Measurements from ENCODE around the gene SNRPE. TPM values are rescaled to one million over a fixed set of nuclear protein-coding genes. Genes with fewer than 3 reads are reported as not detected.
"Not testable (repeated sequence)": the region's sequence is repeated elsewhere in the genome, so short reads cannot be mapped to it uniquely, and the experiment has no call there.

The SNRPE gene
- 100 to 1,000 TPM; 222 to 315 (median 284) TPM for polyA plus RNA-seq (ENCODE audit: insufficient read length in 3 of 3)
- long read RNA-seq, donor 1, transcript SNRPE-202 (5 exons, 942 nt), result major isoform, 182 of 223 reads
- long read RNA-seq, donor 1, transcript SNRPE-201 (3 exons, 355 nt), result minor isoform, 5 of 223 reads
- long read RNA-seq, donor 1, partial matches to known transcripts, result 9 of 223 reads
- long read RNA-seq, donor 1, other reads (novel, unspliced or antisense), result 18 of 223 reads
- long read RNA-seq, donor 2, transcript SNRPE-206 (4 exons, 967 nt), result minor isoform, 6 of 192 reads
- long read RNA-seq, donor 2, transcript SNRPE-202 (5 exons, 942 nt), result major isoform, 150 of 192 reads
- long read RNA-seq, donor 2, partial matches to known transcripts, result 8 of 192 reads
- long read RNA-seq, donor 2, other reads (novel, unspliced or antisense), result 18 of 192 reads
- long read RNA-seq, donor 3, transcript SNRPE-202 (5 exons, 942 nt), result major isoform, 250 of 276 reads
- long read RNA-seq, donor 3, transcript SNRPE-205 (5 exons, 532 nt), result minor isoform, 6 of 276 reads
- long read RNA-seq, donor 3, partial matches to known transcripts, result 0 of 276 reads
- long read RNA-seq, donor 3, other reads (novel, unspliced or antisense), result 11 of 276 reads
- long read RNA-seq, donor 4, transcript SNRPE-202 (5 exons, 942 nt), result major isoform, 147 of 173 reads
- long read RNA-seq, donor 4, transcript SNRPE-206 (4 exons, 967 nt), result minor isoform, 5 of 173 reads
- long read RNA-seq, donor 4, partial matches to known transcripts, result 5 of 173 reads
- long read RNA-seq, donor 4, other reads (novel, unspliced or antisense), result 12 of 173 reads
- long read RNA-seq, donor 5, result 0 reads
- long read RNA-seq, donor 6, transcript SNRPE-202 (5 exons, 942 nt), result major isoform, 160 of 195 reads
- long read RNA-seq, donor 6, transcript SNRPE-205 (5 exons, 532 nt), result minor isoform, 6 of 195 reads
- long read RNA-seq, donor 6, transcript SNRPE-206 (4 exons, 967 nt), result minor isoform, 8 of 195 reads
- long read RNA-seq, donor 6, transcript SNRPE-201 (3 exons, 355 nt), result minor isoform, 6 of 195 reads
- long read RNA-seq, donor 6, partial matches to known transcripts, result 0 of 195 reads
- long read RNA-seq, donor 6, other reads (novel, unspliced or antisense), result 14 of 195 reads
- long read RNA-seq, donor 7, transcript SNRPE-201 (3 exons, 355 nt), result minor isoform, 6 of 312 reads
- long read RNA-seq, donor 7, transcript SNRPE-202 (5 exons, 942 nt), result major isoform, 265 of 312 reads
- long read RNA-seq, donor 7, transcript SNRPE-206 (4 exons, 967 nt), result minor isoform, 5 of 312 reads
- long read RNA-seq, donor 7, partial matches to known transcripts, result 11 of 312 reads
- long read RNA-seq, donor 7, other reads (novel, unspliced or antisense), result 21 of 312 reads
- long read RNA-seq, donor 8, transcript SNRPE-201 (3 exons, 355 nt), result minor isoform, 7 of 500 reads
- long read RNA-seq, donor 8, transcript SNRPE-206 (4 exons, 967 nt), result minor isoform, 6 of 500 reads
- long read RNA-seq, donor 8, transcript SNRPE-205 (5 exons, 532 nt), result minor isoform, 16 of 500 reads
- long read RNA-seq, donor 8, transcript SNRPE-202 (5 exons, 942 nt), result major isoform, 404 of 500 reads
- long read RNA-seq, donor 8, partial matches to known transcripts, result 22 of 500 reads
- long read RNA-seq, donor 8, other reads (novel, unspliced or antisense), result 41 of 500 reads
- long read RNA-seq, donor 9, transcript SNRPE-205 (5 exons, 532 nt), result minor isoform, 9 of 178 reads
- long read RNA-seq, donor 9, transcript SNRPE-206 (4 exons, 967 nt), result minor isoform, 5 of 178 reads
- long read RNA-seq, donor 9, transcript SNRPE-202 (5 exons, 942 nt), result major isoform, 151 of 178 reads
- long read RNA-seq, donor 9, partial matches to known transcripts, result 0 of 178 reads
- long read RNA-seq, donor 9, other reads (novel, unspliced or antisense), result 9 of 178 reads
- long read RNA-seq, donor 10, transcript SNRPE-202 (5 exons, 942 nt), result major isoform, 227 of 264 reads
- long read RNA-seq, donor 10, partial matches to known transcripts, result 5 of 264 reads
- long read RNA-seq, donor 10, other reads (novel, unspliced or antisense), result 20 of 264 reads
- long read RNA-seq, donor 11, transcript SNRPE-202 (5 exons, 942 nt), result major isoform, 120 of 137 reads
- long read RNA-seq, donor 11, partial matches to known transcripts, result 7 of 137 reads
- long read RNA-seq, donor 11, other reads (novel, unspliced or antisense), result 5 of 137 reads
- long read RNA-seq, donor 12, transcript SNRPE-202 (5 exons, 942 nt), result major isoform, 116 of 144 reads
- long read RNA-seq, donor 12, partial matches to known transcripts, result 5 of 144 reads
- long read RNA-seq, donor 12, other reads (novel, unspliced or antisense), result 14 of 144 reads
- long read RNA-seq, donor 13, transcript SNRPE-206 (4 exons, 967 nt), result minor isoform, 12 of 581 reads
- long read RNA-seq, donor 13, transcript SNRPE-202 (5 exons, 942 nt), result major isoform, 476 of 581 reads
- long read RNA-seq, donor 13, transcript SNRPE-205 (5 exons, 532 nt), result minor isoform, 12 of 581 reads
- long read RNA-seq, donor 13, transcript SNRPE-201 (3 exons, 355 nt), result minor isoform, 12 of 581 reads
- long read RNA-seq, donor 13, partial matches to known transcripts, result 20 of 581 reads
- long read RNA-seq, donor 13, other reads (novel, unspliced or antisense), result 46 of 581 reads
- long read RNA-seq, donor 14, transcript SNRPE-201 (3 exons, 355 nt), result minor isoform, 5 of 219 reads
- long read RNA-seq, donor 14, transcript SNRPE-205 (5 exons, 532 nt), result minor isoform, 8 of 219 reads
- long read RNA-seq, donor 14, transcript SNRPE-202 (5 exons, 942 nt), result major isoform, 172 of 219 reads
- long read RNA-seq, donor 14, partial matches to known transcripts, result 10 of 219 reads
- long read RNA-seq, donor 14, other reads (novel, unspliced or antisense), result 19 of 219 reads
- long read RNA-seq, donor 15, transcript SNRPE-202 (5 exons, 942 nt), result major isoform, 56 of 73 reads
- long read RNA-seq, donor 15, partial matches to known transcripts, result 0 of 73 reads
- long read RNA-seq, donor 15, other reads (novel, unspliced or antisense), result 8 of 73 reads
- long read RNA-seq, donor 16, transcript SNRPE-205 (5 exons, 532 nt), result minor isoform, 11 of 472 reads
- long read RNA-seq, donor 16, transcript SNRPE-202 (5 exons, 942 nt), result major isoform, 385 of 472 reads
- long read RNA-seq, donor 16, transcript SNRPE-201 (3 exons, 355 nt), result minor isoform, 10 of 472 reads
- long read RNA-seq, donor 16, transcript SNRPE-206 (4 exons, 967 nt), result minor isoform, 14 of 472 reads
- long read RNA-seq, donor 16, partial matches to known transcripts, result 7 of 472 reads
- long read RNA-seq, donor 16, other reads (novel, unspliced or antisense), result 43 of 472 reads

- DNase-seq (ENCODE audit: extremely low read depth in 1 of 11, low read depth in 9 of 11, low spot score in 4 of 11), result peak; percentile 97 to 99 (median 98)
Observed at GRCh38 chr1:203861379-203862184, at the start of gene SNRPE. SNRPE (plus strand) TSS chr1:203861599; CDS start chr1:203861660, 61 bp downstream.

- DNase-seq (ENCODE audit: extremely low read depth in 1 of 11, low read depth in 9 of 11, low spot score in 4 of 11), result no peak
Observed at GRCh38 chr1:203813581-203814341, 47.6 kb upstream of the SNRPE start.

GRCh38 chr1:203818399-203818798 is 43.0 kb upstream of the SNRPE start:
- no peak for DNase-seq (ENCODE audit: extremely low read depth in 1 of 11, low read depth in 9 of 11, low spot score in 4 of 11)

- no peak for DNase-seq (ENCODE audit: extremely low read depth in 1 of 11, low read depth in 9 of 11, low spot score in 4 of 11)
Observed at GRCh38 chr1:203823306-203823705, 38.1 kb upstream of the SNRPE start.

GRCh38 chr1:203826175-203826574 is 35.2 kb upstream of the SNRPE start:
- DNase-seq (ENCODE audit: extremely low read depth in 1 of 11, low read depth in 9 of 11, low spot score in 4 of 11), result no peak

GRCh38 chr1:203828002-203828401 is 33.4 kb upstream of the SNRPE start:
- no peak for DNase-seq (ENCODE audit: extremely low read depth in 1 of 11, low read depth in 9 of 11, low spot score in 4 of 11)

GRCh38 chr1:203828503-203828902 is 32.9 kb upstream of the SNRPE start:
- no peak for DNase-seq (ENCODE audit: extremely low read depth in 1 of 11, low read depth in 9 of 11, low spot score in 4 of 11)

- not testable (repeated sequence) for DNase-seq (ENCODE audit: extremely low read depth in 1 of 11, low read depth in 9 of 11, low spot score in 4 of 11)
Observed at GRCh38 chr1:203829247-203829646, 32.2 kb upstream of the SNRPE start.

- DNase-seq (ENCODE audit: extremely low read depth in 1 of 11, low read depth in 9 of 11, low spot score in 4 of 11), result no peak
Observed at GRCh38 chr1:203835476-203835875, 25.9 kb upstream of the SNRPE start.

- DNase-seq (ENCODE audit: extremely low read depth in 1 of 11, low read depth in 9 of 11, low spot score in 4 of 11), result peak in 8 of 11 donors; percentile 29 to 64 (median 46)
Observed at GRCh38 chr1:203839081-203839480, 22.3 kb upstream of the SNRPE start.

GRCh38 chr1:203840208-203840808 is 21.1 kb upstream of the SNRPE start:
- no peak for DNase-seq (ENCODE audit: extremely low read depth in 1 of 11, low read depth in 9 of 11, low spot score in 4 of 11)

GRCh38 chr1:203842559-203842876 is 18.9 kb upstream of the SNRPE start:
- DNase-seq (ENCODE audit: extremely low read depth in 1 of 11, low read depth in 9 of 11, low spot score in 4 of 11), result no peak

- no peak for DNase-seq (ENCODE audit: extremely low read depth in 1 of 11, low read depth in 9 of 11, low spot score in 4 of 11)
Observed at GRCh38 chr1:203843435-203843834, 18.0 kb upstream of the SNRPE start.
